HG03103 (cell line): ENCODE measurements around the gene IPPK.
"Not testable (repeated sequence)": the region's sequence is repeated elsewhere in the genome, so short reads cannot be mapped to it uniquely, and the experiment has no call there.

Experiments
- ATAC-seq: cut with Tn5 transposase; IDR thresholded peaks from one replicate; pipeline ENCODE4 v1.9.1; 2021; ENCODE audit warnings: low read depth; ENCODE audit not compliant: unreplicated experiment

The IPPK gene

DNA sequence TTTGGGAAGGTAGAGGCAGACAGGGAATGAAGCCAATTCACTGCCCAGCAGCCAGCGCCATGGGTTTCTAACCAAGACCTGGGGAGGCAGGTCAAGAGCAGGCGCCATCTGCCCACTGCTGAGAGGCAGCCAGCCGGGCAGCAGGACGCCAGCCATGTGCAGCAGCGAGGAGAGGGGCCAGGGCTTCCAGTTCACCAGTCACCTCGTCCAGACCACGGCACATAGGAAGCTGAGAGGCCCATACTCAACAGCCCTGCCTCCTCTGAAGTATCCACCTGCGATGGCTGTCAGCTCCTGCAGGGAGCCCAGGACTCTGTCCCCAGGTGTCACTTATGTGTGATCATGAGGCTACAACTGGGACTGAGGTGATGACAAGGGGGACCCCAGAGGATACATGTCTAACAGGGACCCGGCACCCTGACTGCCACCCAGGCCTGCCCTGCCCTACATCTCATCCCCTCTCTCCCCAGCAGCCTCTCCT lies 30.1 kb downstream of the IPPK start:
- no peak for ATAC-seq

- ATAC-seq: no peak
Observed at GRCh38 chr9:92639124-92639523, 30.8 kb downstream of the IPPK start.

DNA sequence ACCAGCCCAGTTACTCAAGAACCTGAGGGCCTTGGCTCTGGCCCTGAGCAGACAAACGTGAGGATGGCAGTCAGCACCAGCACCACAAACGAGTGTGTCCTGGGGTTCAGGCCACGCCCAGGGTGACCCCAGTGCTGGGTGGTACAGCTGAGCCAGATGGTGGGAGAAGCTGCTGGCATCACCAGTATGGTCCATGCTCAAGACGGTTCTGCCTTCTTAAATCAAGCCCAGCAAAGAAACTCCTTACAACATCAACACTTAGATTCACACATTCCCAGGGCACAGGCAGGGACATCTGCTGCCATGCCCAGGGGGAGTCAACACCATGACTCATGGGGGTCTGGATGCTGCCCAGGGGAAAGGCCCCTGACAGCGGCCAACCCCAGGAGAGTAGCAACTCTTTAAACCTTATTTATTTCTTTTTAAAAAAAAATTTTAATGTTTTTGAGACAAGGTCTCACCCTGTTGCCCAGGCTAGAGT lies 31.3 kb downstream of the IPPK start:
- ATAC-seq: no peak

DNA sequence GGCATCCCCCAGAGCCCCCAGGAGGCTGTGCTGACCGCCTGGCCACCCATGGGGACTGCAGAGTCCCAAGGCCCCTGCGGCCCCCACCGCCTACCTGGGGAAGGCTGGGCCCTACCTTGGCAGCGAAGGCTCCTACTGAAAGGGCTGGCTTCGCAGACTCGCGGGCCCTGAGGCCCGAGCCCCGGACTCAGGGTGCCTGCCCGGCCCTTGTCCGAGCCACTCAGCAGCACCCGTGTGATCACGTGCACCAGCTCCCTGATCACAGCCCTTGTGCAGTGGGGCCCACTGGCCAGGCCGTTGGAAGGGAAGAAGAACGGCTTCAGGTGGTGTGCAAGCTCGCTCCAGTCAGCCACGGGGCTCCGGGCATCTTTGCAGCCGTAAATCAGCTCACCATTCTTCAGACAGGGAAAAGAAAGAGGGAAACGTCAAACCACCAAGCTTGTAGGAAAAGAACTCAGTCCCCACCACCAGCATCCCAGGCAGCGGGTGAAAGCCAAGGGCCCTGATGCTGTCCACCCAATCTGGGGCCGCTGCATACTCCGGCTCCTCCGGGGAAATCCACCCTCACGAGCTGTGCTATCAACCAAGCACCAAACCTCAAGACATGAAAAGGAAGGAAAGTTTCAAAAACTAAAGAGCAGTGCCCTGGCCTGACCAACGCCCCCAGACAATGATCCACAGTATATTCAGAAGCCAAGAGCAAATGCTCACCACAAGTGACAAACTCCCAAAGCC lies 31.9 kb downstream of the IPPK start:
- ATAC-seq: no peak

DNA sequence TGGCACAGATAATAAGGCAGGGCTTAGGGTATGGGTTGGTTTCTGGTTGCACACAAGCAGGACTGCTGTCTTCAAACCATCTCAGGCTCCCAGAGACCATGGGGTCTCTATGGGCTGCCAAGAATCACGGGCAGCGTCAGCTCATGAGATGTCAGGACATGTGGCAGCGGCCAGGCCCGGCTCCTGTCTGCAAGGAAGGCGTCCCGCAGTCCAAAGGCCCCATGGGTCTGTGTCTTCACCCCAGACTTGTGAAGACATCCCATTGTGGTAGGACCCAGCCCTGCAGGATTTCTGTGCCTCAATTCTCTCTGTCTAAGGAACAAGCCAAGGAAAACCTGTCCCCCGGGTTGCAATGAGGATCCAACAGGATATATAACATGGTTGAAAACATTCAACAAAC lies 32.6 kb downstream of the IPPK start:
- ATAC-seq: no peak

- no peak for ATAC-seq
Observed at GRCh38 chr9:92636627-92637026, 33.3 kb downstream of the IPPK start.

DNA sequence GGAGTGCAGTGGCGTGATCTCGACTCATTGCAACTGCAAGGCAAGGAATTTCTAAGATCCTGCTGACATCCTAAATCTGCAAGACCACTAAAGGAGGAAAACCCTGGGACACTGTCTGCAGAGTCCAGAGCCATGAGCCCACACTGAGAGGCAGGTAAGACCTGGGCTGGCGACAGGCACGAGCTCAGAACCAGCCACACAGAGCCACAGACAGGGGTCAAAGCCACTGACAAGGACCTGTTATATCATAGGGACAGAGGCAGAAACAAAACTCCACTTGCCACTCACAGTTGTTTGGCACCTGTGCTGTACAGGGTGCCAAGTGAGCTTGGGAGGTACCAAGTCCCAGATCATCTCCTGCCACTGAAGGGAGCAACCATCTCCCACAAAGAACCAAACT lies 34.2 kb downstream of the IPPK start:
- ATAC-seq: no peak

GRCh38 chr9:92634712-92635605 lies 35.0 kb downstream of the IPPK start:
- no peak for ATAC-seq

DNA sequence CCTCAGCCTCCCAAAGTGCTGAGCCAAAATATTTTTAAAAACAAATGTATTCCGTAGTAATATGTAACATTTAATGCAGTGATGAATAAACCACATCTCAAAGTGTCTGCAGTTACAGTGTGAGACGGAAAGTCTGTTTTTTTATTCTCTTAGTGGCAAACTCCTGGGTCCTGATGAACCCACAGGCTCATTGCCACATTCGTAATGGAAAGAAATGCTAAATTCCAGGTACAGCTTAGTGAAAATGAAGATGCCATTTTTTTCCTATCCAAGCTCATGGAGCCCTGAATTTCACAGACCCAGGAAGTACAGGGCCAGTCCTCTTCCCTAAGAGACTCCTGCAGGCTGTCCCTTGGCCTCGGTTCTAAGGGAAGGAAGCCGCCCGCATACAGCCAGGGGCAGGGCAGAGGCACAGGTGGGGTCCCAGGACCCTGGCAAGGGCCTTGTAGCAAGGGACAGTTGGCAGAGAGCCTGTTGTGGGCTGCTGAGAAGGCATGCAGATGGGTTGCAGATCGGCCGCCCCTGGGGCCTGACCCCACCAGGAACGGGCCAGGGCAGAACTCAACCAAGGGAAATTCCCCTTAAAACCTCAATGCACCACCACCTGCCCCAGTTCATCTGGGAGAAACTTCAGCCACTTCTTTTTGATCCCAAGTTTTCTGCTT lies 36.2 kb downstream of the IPPK start:
- ATAC-seq: no peak

DNA sequence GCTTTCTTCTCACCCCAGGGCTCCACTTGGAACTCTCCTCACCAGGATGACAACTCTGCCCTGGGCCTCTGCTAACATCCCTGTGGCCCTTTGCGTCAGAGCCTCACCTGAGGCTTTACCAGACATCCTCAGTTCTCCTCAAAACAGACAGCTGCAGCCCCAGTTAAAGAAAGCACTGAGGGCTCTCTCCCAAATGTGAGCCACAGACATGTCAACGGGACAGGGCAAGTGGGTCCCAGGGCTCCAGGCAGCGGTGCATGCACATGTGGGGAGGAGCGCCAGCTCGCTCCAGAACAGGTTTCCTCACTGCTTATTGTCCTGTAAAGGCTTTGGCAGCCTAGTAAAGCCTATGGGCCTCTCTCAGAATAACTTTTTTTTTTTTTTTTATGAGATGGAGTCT lies 37.3 kb downstream of the IPPK start:
- no peak for ATAC-seq

- no peak for ATAC-seq
Observed at GRCh38 chr9:92631452-92632343, 38.2 kb downstream of the IPPK start.

DNA sequence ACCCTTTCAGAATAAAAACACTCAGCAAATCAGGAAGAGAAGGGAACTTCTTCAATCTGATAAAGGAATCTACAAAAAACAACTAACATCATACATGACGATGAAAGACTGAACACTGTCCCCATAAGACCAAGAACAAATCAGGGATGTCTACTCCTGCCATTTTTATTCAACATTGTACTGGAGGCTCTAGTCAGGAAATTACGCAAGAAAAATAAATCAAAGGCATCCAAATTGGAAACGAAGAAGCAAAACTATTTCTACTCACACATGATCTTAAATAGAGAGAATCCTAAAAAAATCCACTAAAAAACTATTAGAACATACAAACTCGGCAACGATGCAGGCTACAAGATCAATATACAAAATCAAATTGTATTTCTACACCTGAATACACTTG lies 42.3 kb downstream of the IPPK start:
- no peak for ATAC-seq

GRCh38 chr9:92626484-92626883 lies 43.4 kb downstream of the IPPK start:
- no peak for ATAC-seq

DNA sequence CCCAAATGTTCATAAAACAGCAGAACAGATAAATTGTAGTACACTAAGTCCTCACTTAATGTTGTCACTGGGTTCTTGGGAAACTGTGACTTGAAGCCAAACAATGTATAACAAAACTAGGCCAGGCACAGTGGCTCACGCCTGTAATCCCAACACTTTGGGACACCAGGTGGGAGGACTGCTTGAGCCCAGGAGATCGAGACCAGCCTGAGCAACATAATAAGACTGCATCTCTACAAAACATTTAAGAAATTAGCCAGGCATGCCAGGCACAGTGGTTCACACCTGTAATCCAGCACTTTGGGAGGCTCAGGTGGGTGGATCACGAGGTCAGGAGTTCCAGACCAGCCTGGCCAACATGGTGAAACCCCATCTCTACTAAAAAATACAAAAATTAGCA lies 46.0 kb downstream of the IPPK start:
- not testable (repeated sequence) for ATAC-seq

GRCh38 chr9:92620845-92621244 lies 49.1 kb downstream of the IPPK start:
- ATAC-seq: no peak

DNA sequence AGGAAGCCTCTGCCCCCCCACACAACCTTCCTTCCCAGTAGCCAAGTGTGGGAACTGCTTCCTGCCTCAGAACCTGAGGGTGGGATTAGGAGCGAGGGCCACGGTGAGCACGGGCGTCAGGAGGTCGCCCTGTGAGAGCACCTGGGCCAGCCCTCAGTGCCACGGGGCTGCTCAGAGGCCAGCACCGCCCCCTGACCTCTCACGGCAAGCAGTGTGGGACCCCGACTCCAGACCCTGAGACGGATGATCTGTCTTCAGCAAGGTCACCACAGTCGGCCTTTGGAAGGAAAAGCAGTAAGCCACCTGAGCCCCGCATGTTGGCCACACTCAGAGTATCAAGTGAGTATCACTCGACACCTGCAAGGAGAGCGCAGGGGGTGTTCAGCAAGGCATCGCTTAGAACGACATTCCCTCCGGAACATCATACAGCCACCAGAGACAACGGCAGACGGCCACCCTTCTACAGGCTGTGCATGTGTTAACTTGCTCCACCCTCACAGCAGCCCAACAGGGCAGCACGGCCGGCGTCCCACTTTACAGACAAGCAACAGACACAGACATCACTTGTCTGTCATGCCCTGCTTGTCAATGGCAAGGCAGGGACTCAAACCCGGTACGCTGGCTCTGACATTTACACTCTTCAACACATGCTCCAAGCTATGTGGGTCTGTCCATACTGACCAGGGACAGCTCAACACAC lies 50.2 kb downstream of the IPPK start:
- no peak for ATAC-seq

GRCh38 chr9:92618633-92619225 lies 51.2 kb downstream of the IPPK start:
- no peak for ATAC-seq

GRCh38 chr9:92617951-92618510 lies 51.9 kb downstream of the IPPK start:
- no peak for ATAC-seq
